ENCODE measurements around the gene IMPDH1.
A peak's percentile ranks its signal among the peaks of the same experiment; 100 is the strongest.

Gene IMPDH1

DNA sequence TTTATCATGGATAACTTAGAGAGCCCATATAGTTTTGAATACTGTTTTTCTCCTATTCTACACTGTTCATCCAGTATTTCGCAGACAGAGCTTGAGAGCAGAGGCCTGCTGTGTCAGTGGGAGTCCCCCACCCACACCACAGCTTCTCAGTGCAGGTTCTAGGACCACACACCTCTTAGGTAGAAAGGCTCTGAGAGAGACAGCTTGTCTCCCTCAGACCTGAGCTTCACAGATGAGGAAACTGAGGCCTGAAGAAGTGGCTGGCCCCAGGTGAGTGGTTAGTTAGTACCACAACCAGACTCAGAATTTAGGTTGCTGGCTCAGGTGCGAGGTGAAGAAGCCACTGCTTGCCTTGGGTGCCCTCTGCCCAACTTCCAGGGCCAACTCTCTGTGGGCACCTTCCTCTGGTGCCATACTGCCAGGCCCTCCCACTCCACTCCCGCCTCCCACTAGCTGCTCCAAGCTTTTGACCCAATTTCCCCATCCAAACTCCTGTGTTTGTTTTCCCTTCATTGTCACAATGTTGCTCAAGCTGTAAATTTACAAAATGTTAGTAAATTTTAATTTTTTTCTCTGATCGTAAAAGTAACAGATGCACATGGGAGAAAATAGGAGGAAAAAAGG lies 38.3 kb upstream of the IMPDH1 start:
- ATAC-seq (peak; percentile 55), DNase-seq (no peak)
- Mint-ChIP-seq H3K27ac (no peak overlapping the region), H3K4me1 (peaks cover 53% of the 10 kb centered on the region), H3K36me3 (ENCODE audit: low read depth) (no peaks in the 10 kb centered on the region), H3K4me3 (no peak overlapping the region), H3K9me3 (peaks cover 4% of the 10 kb centered on the region), H3K27me3 (peaks cover 10% of the 10 kb centered on the region)

DNA sequence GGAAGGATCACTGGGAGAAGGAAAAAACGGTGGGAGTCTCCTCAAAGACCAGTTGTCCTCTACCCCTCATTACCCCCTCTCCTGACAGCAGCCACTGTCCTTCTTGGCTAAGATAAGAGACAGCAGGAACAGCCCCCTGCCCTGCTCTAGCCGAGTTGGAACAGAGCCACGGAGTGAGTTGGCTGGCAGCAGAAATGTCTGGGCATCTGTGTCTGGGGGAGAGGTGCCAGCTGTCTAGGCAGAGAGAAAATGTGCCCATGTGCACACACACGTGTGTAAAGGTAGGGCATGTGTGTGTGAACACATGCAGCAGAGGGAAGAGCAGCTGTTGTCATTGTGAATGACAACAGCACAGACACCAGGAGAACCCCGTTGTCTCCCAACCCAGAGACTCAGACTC lies 36.5 kb upstream of the IMPDH1 start:
- no peak for ATAC-seq
- H3K4me3 Mint-ChIP-seq = no peak overlapping the region
- H3K27ac Mint-ChIP-seq = no peak overlapping the region
- H3K36me3 Mint-ChIP-seq (ENCODE audit: low read depth) = no peaks in the 10 kb centered on the region
- DNase-seq = no peak
- H3K27me3 Mint-ChIP-seq = no peaks in the 10 kb centered on the region
- peaks cover 36% of the 10 kb centered on the region for H3K4me1 Mint-ChIP-seq
- peaks cover 4% of the 10 kb centered on the region for H3K9me3 Mint-ChIP-seq

DNA sequence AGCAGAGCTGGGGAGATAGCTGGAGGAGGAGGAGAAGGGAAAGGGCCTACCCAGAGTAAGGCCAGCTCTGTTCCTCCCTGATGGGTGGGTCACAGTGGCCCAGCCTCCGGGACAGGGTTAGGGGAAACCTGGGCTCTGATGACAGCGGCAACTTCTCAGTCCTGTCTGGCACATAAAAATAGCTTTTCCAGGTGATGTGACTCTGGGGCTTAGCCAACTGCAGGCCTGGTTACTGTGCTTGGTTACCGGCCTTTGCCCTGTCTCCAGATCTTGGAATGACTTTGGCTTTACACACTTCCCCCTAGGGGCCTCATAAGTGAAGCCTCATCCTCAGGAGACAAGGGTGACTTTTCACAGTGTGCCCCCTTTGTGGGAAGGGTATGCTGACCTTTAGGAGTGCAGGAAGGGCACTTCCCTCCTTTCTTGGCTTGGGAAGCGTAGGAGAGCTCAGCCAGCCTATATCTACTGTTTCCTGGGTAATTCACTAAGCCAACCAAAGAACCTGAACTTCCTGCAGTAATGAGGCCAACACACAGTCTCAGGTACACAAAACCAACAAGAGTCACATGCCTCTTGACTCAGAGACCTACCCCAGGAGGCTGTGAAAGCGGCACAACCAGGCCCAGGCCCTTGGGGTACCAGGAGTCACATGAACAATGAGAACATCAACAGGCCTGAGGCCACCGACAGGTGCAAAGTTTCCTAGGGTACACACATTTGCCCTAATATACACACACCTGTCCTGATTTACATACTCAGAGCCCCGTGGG lies 34.2 kb upstream of the IMPDH1 start:
- peaks cover 19% of the 10 kb centered on the region for H3K4me1 Mint-ChIP-seq

DNA sequence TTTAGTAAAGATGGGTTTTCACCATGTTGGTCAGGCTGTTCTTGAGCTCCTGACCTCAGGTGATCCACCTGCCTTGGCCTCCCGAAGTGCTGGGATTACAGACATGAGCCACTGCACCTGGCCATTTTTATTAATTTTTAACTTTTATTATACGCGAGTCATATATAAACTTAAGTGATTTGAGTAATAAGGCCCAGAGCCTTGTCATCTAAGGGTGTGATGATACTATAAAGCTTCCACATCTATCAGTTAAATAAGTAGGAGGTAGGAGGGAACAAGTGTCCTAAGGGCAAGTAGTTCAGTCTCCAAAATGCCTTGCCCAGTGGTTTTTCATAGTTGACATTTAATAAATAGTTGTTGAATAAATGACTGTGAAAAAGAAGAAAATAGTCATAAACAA lies 32.6 kb upstream of the IMPDH1 start:
- H3K9me3 Mint-ChIP-seq = no peaks in the 10 kb centered on the region
- no peaks in the 10 kb centered on the region for H3K27me3 Mint-ChIP-seq
- H3K4me3 Mint-ChIP-seq = no peak overlapping the region
- H3K4me1 Mint-ChIP-seq = peaks cover 4% of the 10 kb centered on the region
- no peaks in the 10 kb centered on the region for H3K36me3 Mint-ChIP-seq (ENCODE audit: low read depth)
- no peak overlapping the region for H3K27ac Mint-ChIP-seq
- no peak for ATAC-seq
- DNase-seq = no peak

More for the DNA sequence above, 34.2 kb upstream of the IMPDH1 start:
- Mint-ChIP-seq H3K4me3 (no peak overlapping the region), H3K27me3 (no peaks in the 10 kb centered on the region), H3K9me3 (no peaks in the 10 kb centered on the region), H3K27ac (no peak overlapping the region), H3K36me3 (ENCODE audit: low read depth) (no peaks in the 10 kb centered on the region)
- ATAC-seq (peak; percentile 23), DNase-seq (no peak)

DNA sequence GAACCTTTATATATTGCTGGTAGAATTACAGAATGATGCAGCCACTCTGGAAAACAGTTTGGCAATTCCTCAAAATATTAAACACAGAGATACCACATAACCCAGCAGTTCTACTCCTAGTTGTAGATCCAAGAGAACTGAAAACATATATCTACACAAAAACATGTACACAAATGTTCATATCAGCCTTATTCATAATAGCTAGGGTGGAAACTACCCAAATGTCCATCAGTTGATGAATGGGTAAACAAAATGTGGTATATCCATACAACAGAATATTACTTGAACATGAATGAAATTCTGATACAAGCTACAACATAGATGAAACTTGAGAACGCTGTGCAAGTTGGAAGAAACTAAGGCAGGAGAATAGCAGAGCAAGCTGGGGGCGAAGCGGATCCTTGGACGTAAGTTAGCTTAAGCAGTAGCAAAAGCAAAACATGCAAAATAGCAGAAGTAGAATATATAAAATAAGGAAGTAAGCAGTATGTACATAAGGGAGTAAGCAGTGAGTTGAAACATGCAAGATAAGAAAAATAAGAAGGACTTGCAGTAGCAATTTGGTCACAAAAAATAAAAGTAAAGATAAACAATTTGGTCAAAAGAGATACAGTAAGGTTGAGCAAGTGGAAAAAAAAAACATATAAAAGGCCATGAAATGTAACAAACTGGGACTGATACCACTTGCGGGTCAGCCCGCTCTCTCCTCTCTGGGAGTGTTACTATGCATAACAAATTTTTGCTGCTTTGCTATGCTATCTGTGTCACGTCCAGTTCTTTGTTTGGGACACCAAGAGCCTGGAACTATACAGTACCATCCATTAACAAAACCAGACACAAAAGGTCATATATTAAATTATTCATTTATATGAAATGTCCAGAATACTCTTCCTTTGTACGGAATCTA lies 27.9 kb upstream of the IMPDH1 start:
- DNase-seq (no peak), ATAC-seq (no peak)
- H3K4me1 Mint-ChIP-seq = peaks cover 4% of the 10 kb centered on the region
- no peak overlapping the region for H3K4me3 Mint-ChIP-seq
- no peak overlapping the region for H3K27ac Mint-ChIP-seq
- H3K27me3 Mint-ChIP-seq = peaks cover 2% of the 10 kb centered on the region
- H3K36me3 Mint-ChIP-seq (ENCODE audit: low read depth) = no peaks in the 10 kb centered on the region
- no peaks in the 10 kb centered on the region for H3K9me3 Mint-ChIP-seq

DNA sequence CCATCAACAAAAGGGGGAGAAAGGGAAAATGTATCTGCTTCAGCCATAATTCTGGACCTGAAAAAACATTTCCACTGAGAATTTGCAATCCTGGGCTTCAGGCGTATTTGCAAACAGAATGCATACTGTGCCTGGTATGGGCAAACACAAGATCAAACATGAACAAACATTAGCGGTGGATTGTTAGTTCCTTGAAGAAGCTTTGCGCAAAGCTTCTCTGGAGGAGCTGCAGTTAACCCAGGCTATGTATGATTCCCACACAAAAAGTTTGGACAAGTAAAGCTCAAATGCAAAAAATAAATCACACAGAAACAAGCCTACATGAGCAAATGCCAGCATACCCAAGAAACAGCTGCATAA lies 25.5 kb upstream of the IMPDH1 start:
- Mint-ChIP-seq H3K27ac (no peak overlapping the region), H3K4me3 (no peak overlapping the region), H3K27me3 (peaks cover 2% of the 10 kb centered on the region), H3K36me3 (ENCODE audit: low read depth) (no peaks in the 10 kb centered on the region), H3K4me1 (peaks cover 4% of the 10 kb centered on the region), H3K9me3 (no peaks in the 10 kb centered on the region)
- DNase-seq = no peak
- no peak for ATAC-seq

DNA sequence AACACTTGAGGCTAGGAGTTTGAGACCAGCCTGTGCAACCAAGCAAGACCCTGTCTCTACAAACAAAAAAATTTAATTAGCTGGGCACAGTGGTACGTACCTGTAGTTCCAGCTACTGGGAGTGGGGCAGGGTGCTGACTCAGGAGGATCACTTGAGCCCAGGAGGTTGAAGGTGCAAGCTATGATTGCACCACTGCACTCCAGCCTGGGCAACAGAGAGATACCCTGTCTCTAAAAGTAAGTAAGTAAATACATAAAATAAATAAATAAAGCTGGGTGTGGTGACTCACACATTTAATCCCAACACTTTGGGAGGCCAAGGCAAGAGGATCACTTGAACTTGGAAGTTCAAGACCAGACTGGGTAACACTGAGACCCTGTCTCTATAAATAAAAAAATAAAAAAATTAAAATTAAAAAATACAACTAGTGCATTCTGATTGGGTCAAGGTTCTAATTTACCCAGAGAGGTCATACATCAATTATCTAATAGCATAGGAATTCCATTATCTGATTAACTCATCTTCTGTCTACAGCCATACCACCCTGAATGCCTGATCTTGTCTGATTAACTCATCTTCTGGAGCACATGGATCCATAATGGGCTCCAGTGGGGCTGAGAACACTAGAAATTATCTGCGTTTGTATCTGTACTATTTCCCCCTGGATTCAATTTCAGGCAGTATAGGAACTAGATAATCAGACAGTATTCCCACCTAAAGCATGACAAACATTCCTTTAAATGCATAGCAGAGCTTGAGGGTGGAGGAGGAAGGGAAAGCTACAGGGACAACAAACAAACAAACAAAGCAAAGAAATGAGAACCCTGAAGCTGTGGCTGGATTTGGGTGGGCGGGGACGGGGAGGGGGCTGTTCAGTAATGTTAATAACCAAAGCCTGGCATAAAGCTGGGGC lies 24.9 kb upstream of the IMPDH1 start:
- no peak overlapping the region for H3K4me3 Mint-ChIP-seq
- H3K27ac Mint-ChIP-seq = no peak overlapping the region
- no peak for ATAC-seq
- peaks cover 4% of the 10 kb centered on the region for H3K4me1 Mint-ChIP-seq
- peaks cover 3% of the 10 kb centered on the region for H3K27me3 Mint-ChIP-seq
- DNase-seq = no peak
- H3K36me3 Mint-ChIP-seq (ENCODE audit: low read depth) = no peaks in the 10 kb centered on the region
- H3K9me3 Mint-ChIP-seq = no peaks in the 10 kb centered on the region

DNA sequence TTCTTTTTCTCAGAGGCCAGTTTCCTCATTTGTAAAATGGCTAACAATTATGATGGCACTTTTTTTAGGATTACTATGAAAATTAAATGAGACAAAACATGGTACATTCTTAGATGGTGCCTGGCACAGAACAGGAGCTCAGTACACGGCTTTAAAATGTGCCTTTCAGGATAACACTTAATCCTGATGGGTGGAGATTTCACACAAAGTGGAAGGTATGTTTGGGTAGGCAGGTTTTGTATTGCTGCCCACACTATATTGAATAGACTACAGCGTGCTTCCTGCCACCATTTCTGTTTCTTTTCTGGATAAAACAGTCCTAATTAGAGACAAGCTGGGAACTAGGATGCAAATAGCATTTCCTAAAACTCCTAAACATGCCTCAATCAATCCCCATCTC lies 22.0 kb upstream of the IMPDH1 start:
- no peak overlapping the region for H3K27ac Mint-ChIP-seq
- H3K9me3 Mint-ChIP-seq = no peaks in the 10 kb centered on the region
- no peaks in the 10 kb centered on the region for H3K36me3 Mint-ChIP-seq (ENCODE audit: low read depth)
- H3K27me3 Mint-ChIP-seq = peaks cover 7% of the 10 kb centered on the region
- DNase-seq (no peak), ATAC-seq (no peak)
- H3K4me1 Mint-ChIP-seq = peaks cover 4% of the 10 kb centered on the region
- H3K4me3 Mint-ChIP-seq = no peak overlapping the region

DNA sequence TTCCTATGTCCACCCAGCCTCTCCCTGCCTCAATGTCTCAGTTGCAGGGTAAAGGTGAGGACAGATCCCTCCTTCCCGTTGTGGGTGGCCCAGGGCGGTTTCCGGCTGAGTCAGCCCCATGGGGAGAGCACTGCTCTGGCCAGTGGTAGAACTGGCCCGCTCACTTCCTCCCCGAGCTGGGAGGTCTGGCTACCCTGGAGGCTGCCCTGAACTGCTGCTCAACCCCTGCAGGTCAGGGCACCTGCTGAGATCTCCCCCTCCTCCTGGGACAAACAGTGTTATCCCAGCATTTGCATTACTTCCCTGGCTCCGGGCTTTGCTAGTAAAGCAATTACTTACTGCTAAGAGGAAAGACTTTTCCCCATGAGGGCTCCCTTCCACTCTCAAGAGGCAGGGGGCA lies 21.4 kb upstream of the IMPDH1 start:
- H3K9me3 Mint-ChIP-seq = no peaks in the 10 kb centered on the region
- DNase-seq (no peak), ATAC-seq (no peak)
- H3K4me1 Mint-ChIP-seq = peaks cover 4% of the 10 kb centered on the region
- H3K27me3 Mint-ChIP-seq = peaks cover 7% of the 10 kb centered on the region
- H3K27ac Mint-ChIP-seq = no peak overlapping the region
- no peaks in the 10 kb centered on the region for H3K36me3 Mint-ChIP-seq (ENCODE audit: low read depth)
- H3K4me3 Mint-ChIP-seq = no peak overlapping the region

DNA sequence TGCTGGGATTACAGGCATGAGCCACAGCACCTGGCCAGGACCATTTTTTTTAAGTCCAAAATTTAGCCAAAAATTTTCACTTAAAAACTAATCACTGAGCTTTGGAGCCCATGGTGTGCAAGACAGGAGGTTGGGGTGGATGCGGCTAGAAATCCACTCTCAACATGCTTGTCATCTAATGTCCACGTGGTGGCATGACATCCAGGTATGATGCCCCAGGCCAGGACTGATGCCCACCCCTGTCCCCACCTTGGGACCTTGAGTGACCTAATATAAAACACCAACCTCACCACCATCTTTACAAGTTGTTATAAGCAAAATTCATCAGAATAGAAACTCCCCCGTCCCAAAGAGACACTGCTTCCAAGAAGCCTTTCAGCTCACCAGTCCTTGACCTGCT lies 20.4 kb upstream of the IMPDH1 start:
- Mint-ChIP-seq H3K36me3 (ENCODE audit: low read depth) (no peaks in the 10 kb centered on the region), H3K9me3 (no peaks in the 10 kb centered on the region), H3K4me1 (peaks cover 4% of the 10 kb centered on the region), H3K27ac (no peak overlapping the region), H3K4me3 (no peak overlapping the region), H3K27me3 (peaks cover 7% of the 10 kb centered on the region)
- DNase-seq = no peak
- ATAC-seq = no peak

DNA sequence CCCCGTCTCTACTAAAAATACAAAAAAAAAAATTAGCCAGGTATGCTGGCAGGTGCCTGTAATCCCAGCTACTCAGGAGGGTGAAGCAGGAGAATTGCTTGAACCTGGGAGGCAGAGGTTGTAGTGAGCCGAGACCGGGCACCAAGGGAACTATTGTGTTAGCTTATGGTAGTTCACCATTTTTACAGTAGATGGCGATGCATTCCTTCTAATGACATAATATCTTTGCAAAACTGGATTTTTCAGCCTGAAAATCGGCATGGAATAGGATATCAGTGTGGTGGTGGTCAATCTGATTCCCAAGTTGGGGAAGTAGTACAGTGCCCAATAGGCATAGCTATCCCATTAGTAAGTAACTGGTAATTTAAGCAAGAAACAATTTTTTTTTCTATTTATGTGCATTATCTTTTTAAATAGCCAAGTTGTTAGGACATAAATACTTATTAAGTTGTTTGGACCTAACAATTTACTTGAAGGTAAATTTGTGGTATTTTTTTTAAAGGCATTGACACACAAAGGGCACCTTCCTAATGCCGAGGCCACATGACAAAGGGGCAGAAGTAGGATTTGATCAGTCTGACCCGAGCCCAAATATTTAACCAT lies 17.6 kb upstream of the IMPDH1 start:
- Mint-ChIP-seq H3K4me1 (peaks cover 2% of the 10 kb centered on the region), H3K36me3 (ENCODE audit: low read depth) (no peaks in the 10 kb centered on the region), H3K9me3 (no peaks in the 10 kb centered on the region), H3K27me3 (peaks cover 5% of the 10 kb centered on the region), H3K27ac (no peak overlapping the region), H3K4me3 (no peak overlapping the region)
- DNase-seq (no peak), ATAC-seq (peak; percentile 52)

DNA sequence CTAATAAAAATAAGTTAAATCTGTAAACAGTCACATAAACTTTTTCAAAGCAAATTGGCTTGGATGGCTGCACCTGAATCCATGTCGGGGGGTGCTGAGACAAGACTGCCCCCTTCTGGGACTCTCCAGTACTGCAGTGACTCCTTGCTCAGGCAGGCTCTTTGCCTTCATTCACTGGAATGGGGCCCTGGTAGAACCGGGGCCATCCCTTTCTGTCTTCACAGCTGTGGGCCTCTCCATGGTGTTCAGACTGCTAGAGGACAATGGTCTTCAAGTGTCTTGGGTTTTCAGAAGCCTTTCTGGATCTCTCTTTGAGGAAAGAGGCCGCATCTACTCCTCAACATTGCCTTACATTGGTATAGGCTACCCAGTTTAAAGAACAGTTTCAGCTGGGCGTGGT lies 16.1 kb upstream of the IMPDH1 start:
- Mint-ChIP-seq H3K27ac (no peak overlapping the region), H3K36me3 (ENCODE audit: low read depth) (no peaks in the 10 kb centered on the region), H3K27me3 (peaks cover 5% of the 10 kb centered on the region), H3K9me3 (no peaks in the 10 kb centered on the region), H3K4me3 (no peak overlapping the region), H3K4me1 (peaks cover 2% of the 10 kb centered on the region)
- ATAC-seq (peak; percentile 70), DNase-seq (peak; percentile 86)

DNA sequence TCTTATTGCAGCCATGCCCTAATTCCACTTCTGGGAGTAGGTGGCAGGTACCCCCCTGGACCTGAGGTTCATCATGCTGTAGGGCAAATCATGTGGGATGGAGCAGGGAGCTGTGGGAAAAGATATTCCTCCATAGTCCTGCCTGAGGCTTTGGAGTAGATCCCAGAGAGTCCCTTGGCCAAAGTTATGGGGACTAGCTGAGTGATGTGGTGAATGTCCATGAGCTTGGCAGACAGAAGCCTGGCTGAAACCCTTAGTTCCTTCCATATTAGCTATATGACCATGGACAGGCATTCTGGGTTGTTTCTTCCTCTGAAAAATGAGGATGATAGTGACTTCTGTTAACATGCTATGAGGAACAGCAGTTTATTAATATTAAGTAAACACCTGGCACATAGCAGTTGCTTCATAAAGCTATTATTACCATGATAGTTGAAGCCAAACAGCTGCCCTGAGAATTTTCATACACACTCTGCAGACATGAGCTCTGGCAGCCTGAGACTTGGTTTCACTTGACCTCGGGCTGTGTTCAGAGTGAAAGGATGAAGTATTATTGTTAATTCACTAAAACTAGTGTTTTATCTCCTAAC lies 15.0 kb upstream of the IMPDH1 start:
- Mint-ChIP-seq H3K4me1 (peaks cover 4% of the 10 kb centered on the region), H3K9me3 (no peaks in the 10 kb centered on the region), H3K27me3 (peaks cover 5% of the 10 kb centered on the region), H3K36me3 (ENCODE audit: low read depth) (no peaks in the 10 kb centered on the region), H3K27ac (no peak overlapping the region), H3K4me3 (no peak overlapping the region)
- ATAC-seq (no peak), DNase-seq (no peak)

Measured in activated naive CD8-positive, alpha-beta T cell treated with anti-CD3 and anti-CD28 coated beads, Interleukin-2, amount 50 U/mL, for 24 hours (primary cell).